Activated T-cell treated with anti-CD3 and anti-CD28 coated beads, Interleukin-2, amount 50 U/mL, for 48 hours (primary cell): ENCODE measurements around the gene LRRC2.
A peak's percentile ranks its signal among the peaks of the same experiment; 100 is the strongest.
"Not testable (repeated sequence)": the region's sequence is repeated elsewhere in the genome, so short reads cannot be mapped to it uniquely, and the experiment has no call there.

Experiments
- DNase-seq, 2 experiments: peaks; one replicate each; pipeline ENCODE4 v3.0.0-alpha.2; 2020

The LRRC2 gene

GRCh38 chr3:46551615-46552014 is 14.5 kb downstream of the LRRC2 start:
- DNase-seq: no peak

DNA sequence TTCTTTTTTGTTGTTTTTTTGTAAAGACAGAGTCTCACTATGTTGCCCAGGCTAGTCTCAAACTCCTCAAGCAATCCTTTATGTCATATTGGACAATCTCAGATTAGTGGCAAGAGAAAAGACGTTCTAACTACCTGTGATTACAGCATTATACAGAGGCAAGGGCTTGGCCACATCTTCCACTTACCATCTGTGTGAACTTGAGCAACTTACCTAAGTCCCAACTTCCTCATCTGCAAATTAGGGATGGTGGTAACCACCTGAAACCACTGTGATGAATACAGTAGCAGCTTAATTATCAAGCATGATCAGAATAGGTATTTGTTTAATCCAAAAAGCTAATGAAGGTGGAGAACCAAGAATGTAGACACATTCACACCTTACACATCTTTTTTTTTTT is 16.1 kb downstream of the LRRC2 start:
- no peak for DNase-seq

DNA sequence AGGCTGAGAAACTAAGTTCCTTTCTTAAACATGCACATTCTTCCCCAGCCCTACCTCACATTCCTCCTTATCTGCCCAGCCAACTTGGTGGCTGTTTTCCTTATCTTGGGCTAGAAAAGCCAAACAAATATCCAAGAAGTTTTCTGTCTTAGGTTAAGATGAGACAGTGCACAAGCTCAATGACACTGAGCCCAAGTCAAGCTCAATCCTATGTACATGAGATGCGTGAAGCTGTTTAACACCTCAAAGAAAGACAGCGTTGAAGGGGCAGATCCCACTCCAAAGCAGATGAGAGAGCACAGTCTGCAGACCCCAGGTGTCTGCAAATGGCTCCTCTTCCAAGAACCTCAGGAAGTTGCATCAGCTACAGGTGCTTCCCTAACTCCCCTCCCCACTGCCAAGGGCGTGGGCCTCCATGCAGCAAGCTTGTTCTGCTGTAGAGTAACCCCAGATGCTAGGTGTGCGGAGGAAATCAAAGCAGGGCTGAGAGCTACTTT is 16.6 kb downstream of the LRRC2 start:
- no peak for DNase-seq

DNA sequence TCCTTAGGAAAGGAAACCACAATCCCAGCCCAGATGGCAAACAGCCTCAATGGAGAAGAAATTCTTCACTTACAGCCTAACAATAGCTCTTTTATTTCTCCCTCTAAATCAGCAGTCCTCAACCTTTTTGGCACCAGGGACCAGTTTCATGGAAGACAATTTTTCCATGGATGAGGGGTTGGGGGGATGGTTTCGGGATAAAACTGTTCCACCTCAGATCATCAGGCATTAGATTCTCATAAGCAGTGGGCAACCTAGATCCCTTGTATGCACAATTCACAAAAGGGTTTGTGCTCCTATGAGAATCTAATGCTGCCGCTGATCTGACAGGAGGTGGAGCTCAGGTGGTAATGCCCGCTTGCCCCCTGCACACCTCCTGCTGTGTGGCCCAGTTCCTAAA is 17.5 kb downstream of the LRRC2 start:
- DNase-seq: not testable (repeated sequence)

- DNase-seq: no peak
These were observed 19.1 kb downstream of the LRRC2 start for GRCh38 chr3:46546896-46547440.

GRCh38 chr3:46545818-46546630 is 20.1 kb downstream of the LRRC2 start:
- DNase-seq: no peak

DNA sequence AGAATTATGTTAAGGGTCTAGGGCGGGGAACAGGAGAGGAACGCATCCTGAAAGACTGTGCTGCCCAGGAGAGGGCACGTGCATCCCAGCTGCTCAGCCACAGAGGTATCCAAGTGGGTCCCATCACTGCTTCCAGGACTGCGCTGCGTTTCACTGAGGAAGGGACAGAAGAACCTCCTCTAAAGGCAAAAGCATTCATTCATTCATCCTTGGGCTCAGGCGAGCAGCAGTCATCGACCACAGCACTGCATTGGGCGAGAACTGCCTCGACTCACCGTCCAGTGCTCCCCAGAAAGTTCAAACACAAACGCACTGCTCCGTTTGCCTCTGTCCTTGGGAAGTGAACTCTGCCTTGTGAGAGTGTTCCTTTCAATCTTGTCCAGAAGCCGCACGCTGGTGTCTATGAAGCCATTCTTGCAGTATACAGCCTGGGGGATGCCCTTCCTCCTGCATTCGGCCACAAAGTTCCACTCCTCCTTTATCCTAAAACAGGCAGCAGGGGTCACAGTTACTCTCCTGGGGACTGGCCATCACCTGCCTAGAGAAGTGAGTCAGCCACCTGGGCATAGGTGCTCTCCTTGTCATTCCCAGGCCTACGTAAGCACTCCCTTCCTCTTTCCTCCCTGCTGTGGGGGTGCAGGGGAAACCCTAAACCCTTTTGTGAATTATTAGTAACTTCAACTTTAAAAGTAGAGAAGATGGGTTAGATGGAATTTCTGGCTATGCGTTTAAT is 21.2 kb downstream of the LRRC2 start:
- no peak for DNase-seq

- no peak for DNase-seq
These were observed 23.3 kb downstream of the LRRC2 start for GRCh38 chr3:46542801-46543201.

- no peak for DNase-seq
These were observed 23.8 kb downstream of the LRRC2 start for GRCh38 chr3:46542344-46542743.

DNA sequence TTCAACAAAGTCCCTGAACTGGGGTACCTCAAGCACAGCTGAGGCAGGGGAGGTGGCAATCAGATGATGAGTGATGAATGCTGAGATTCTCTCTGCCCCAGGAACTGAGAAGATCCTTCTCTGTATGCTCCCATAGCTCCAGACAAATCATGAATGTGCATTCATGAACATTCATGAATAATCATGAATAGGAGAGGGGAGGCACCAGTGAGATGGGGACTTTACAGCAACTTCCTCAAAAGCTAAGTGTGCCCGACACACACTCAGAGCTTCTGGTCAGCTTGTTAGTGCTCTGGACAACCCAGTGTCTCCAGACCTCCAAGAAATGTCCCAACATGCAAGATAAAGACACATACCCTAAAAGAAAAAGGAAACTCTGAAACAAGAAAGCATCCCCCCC is 24.3 kb downstream of the LRRC2 start:
- no peak for DNase-seq

- no peak for DNase-seq
These were observed 25.6 kb downstream of the LRRC2 start for GRCh38 chr3:46540550-46540949.

- DNase-seq: no peak
These were observed 26.6 kb downstream of the LRRC2 start for GRCh38 chr3:46539443-46540005.

- peak; percentile 72 to 78 for DNase-seq
These were observed 27.2 kb downstream of the LRRC2 start for GRCh38 chr3:46538803-46539442.

- not testable (repeated sequence) for DNase-seq
These were observed 27.7 kb downstream of the LRRC2 start for GRCh38 chr3:46538425-46538802.

GRCh38 chr3:46537779-46538178 is 28.3 kb downstream of the LRRC2 start:
- DNase-seq: no peak

DNA sequence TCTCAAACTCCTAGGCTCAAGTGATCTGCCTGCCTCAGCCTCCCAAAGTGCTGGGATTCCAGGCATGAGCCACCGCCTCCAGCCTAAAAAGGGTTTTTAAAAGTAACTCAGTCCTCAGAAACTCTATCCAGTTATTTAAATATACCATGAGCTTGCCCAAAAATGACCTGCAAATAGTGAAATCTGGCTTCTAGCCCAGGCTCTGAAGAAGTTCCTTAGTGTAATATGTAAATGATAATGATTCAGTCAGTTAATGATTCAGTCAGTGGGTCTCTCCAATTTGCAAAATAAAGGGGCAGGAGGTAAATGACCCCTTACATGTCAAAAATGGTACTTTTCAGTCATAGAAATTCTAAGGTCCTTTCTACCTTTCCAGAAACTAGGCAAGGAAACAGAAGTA is 28.8 kb downstream of the LRRC2 start:
- no peak for DNase-seq

DNA sequence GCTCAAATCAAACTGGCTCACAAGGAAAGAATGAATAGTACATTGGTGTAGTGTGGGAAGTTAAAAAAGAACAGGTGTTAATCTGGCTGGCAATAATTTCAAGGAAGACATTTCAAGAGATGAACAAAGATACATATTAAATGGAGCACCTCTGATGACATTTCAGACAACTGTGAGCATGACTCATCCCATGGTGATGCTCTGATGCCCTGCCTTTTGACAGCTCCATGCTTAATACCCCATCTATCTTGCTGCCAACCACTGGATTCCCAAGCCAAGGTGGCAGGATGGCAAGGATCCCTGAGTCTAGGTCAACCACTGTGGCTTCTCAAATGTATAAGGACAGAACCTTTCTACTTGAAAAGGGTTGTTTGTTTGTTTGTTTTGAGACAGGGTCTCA is 29.3 kb downstream of the LRRC2 start:
- no peak for DNase-seq

GRCh38 chr3:46535746-46536145 is 30.4 kb downstream of the LRRC2 start:
- no peak for DNase-seq

DNA sequence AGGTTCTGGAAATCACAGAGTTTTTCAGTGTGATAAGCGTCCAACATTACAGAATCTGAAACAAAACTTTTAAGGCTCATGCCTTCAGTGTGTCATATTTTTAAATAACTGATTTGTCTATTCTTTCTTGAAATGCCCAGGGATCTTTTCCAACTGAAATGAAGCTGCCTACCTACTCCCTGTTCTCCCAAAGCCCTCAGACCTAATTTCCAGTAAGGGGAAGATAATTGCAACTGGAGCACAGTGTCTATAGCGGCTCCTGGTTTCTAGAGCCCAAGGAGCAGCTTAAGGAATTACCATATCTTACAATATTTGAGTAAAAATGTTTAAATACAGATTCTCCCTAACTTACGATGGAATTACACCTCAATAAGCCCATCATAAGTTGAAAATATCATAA is 33.0 kb downstream of the LRRC2 start:
- no peak for DNase-seq

DNA sequence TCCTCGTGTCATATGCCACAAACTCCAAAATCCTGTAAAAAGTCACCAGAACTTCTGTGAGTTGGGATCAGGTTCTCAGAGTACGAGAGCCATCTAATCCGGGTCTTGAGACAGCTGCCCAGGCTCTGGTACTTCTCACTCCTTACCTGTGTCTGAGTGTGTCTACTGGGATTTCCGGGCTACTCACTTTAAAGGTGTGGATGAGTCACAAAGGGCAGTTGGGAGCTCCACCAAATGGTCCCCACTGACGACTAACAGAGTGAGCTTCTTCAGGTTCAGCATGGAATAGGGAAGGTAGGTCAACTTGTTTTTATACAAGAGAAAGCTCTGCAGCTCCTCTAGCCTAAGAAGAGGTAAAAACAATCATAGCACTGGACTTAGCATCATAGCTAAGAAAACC is 38.9 kb downstream of the LRRC2 start:
- DNase-seq: no peak

- DNase-seq: no peak
These were observed 41.3 kb downstream of the LRRC2 start for GRCh38 chr3:46524832-46525231.

DNA sequence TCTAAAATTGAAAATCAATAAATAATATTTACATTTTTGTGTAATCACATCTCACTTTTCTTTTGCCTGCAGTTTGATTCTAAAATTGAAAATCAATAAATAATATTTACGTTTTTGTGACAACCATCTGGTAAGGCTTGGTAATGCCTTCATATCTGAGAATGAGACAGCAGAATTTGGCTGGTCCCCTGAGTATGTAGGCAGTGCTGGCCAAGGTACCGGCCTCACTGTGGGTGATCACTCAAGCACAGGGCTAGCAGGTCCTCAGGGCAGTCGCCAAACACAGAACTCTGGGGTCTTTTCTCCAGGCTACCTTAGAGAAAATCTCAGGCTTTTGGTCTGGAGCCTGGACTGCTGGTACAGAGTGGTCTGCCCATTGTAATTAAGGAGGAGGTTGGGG is 42.1 kb downstream of the LRRC2 start:
- DNase-seq: no peak

GRCh38 chr3:46523556-46523955 is 42.5 kb downstream of the LRRC2 start:
- no peak for DNase-seq
